HepG2 (cell line): ENCODE measurements around the gene CPEB4. TPM values are rescaled to one million over a fixed set of nuclear protein-coding genes. Genes with fewer than 3 reads are reported as not detected.
A peak's percentile ranks its signal among the peaks of the same experiment; 100 is the strongest.

Source experiments
- AKAP8 ChIP-seq: sonication (generic); formaldehyde crosslinking; IDR thresholded peaks from 2 replicates; pipeline ENCODE4 v1.5.1; 2020; ENCODE audit warnings: mild to moderate bottlenecking, missing genetic modification reagents
- LBX2 ChIP-seq: sonication (generic); formaldehyde crosslinking; IDR thresholded peaks from 2 replicates; pipeline ENCODE4 v1.5.0; 2020; ENCODE audit warnings: missing genetic modification reagents, mild to moderate bottlenecking, borderline replicate concordance
- NFIB ChIP-seq: sonication (generic); formaldehyde crosslinking; IDR thresholded peaks from 2 replicates; pipeline ENCODE4 v1.9.0; 2021; ENCODE audit warnings: missing genetic modification reagents, mild to moderate bottlenecking, borderline replicate concordance
- ZNF251 ChIP-seq: sonication (generic); formaldehyde crosslinking; IDR thresholded peaks from 2 replicates; pipeline ENCODE4 v1.9.0; 2021; ENCODE audit warnings: mild to moderate bottlenecking, missing genetic modification reagents
- ZNF468 ChIP-seq: sonication (generic); formaldehyde crosslinking; IDR thresholded peaks from 2 replicates; pipeline ENCODE4 v1.8.0; 2022; ENCODE audit warnings: mild to moderate bottlenecking, moderate library complexity, missing genetic modification reagents
- ZNF629 ChIP-seq: sonication (generic); formaldehyde crosslinking; conservative IDR thresholded peaks from 2 replicates; pipeline ENCODE4 v1.5.0; 2020; ENCODE audit warnings: missing genetic modification reagents
- polyA plus RNA-seq, 8 experiments: library from polyadenylated mRNA; depleted of rRNA in 3 of 8; stranded (reverse) in 7 of 8; unstranded in 1 of 8; fragments of >200 nt; fragmentation: Illumina TruSeq in 4 of 8; extraction: Trizol in 4 of 8; gene quantifications; 2 replicates each; pipeline versions ENCODE4 v1.2.1 to v1.2.3, GENCODE V29; 2011 to 2016; ENCODE audit warnings: low read depth in 4 of 8, missing spikeins in 1 of 8, mixed read lengths in 1 of 8; ENCODE audit not compliant: insufficient read depth in 1 of 8
- total RNA-seq, 5 experiments: library from RNA; depleted of rRNA; stranded (reverse); fragments of >200 nt; fragmentation: Illumina TruSeq; extraction: Trizol; gene quantifications; 2 replicates each; pipeline ENCODE4 v1.2.3, GENCODE V29; 2016; ENCODE audit warnings: low read depth in 1 of 5
- TF ChIP-seq, protein P1 (sequence below): sonication (generic); formaldehyde crosslinking; IDR thresholded peaks from 2 replicates; pipeline ENCODE4 v1.5.0; 2020; ENCODE audit warnings: mild to moderate bottlenecking, missing genetic modification reagents
- TF ChIP-seq, protein P2 (sequence below): sonication (generic); formaldehyde crosslinking; IDR thresholded peaks from 2 replicates; pipeline ENCODE4 v1.4.0; 2020; ENCODE audit warnings: missing genetic modification reagents

Gene CPEB4
- total and polyA plus RNA-seq, 2 of the 13 experiments (the other 11 are each of a cell fraction or from before 2014, with no cell fraction given) = 7.7 to 26.7 TPM

DNA sequence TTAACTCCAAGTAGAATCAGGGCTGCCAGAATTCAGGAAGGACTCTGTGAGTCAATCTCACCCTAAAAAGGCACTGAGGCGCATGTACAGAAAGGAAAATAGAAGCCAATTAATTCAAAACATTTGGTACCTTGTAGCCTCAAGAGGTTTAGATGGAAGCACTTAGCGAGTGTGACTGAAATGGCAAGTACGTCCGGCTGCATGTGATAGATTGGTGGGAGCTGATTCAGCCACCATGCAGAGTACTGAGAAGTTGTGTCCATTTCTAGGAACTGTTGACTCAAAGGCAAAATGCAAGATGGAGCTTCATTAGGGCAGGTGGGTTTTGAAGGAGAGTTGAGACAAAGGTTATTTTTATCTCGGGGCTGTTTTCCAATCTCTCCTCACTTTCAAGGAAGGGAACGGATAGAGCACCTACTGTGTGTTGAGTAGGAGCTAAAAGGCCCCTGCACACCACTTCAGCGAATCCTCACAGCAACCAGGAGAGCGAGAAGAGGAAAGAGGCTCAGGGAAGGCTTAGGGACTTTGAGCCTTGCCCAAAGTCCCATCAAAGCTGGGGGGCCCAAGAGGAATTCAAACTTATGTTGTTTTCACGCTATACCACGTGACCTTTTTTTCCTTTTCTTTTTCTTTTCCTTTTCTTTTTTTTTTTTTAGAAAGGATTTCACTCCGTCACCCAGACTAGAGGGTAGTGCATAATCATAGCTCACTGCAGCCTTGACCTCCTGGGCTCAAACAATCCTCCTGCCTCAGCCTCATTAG is 34.6 kb upstream of the CPEB4 start (continued):
- TF ChIP-seq, protein P1, sequence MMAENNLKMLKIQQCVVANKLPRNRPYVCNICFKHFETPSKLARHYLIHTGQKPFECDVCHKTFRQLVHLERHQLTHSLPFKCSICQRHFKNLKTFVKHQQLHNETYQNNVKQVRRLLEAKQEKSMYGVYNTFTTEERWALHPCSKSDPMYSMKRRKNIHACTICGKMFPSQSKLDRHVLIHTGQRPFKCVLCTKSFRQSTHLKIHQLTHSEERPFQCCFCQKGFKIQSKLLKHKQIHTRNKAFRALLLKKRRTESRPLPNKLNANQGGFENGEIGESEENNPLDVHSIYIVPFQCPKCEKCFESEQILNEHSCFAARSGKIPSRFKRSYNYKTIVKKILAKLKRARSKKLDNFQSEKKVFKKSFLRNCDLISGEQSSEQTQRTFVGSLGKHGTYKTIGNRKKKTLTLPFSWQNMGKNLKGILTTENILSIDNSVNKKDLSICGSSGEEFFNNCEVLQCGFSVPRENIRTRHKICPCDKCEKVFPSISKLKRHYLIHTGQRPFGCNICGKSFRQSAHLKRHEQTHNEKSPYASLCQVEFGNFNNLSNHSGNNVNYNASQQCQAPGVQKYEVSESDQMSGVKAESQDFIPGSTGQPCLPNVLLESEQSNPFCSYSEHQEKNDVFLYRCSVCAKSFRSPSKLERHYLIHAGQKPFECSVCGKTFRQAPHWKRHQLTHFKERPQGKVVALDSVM (CRISPR knock-in tag) = peak; percentile 87
- TF ChIP-seq ZNF251 (CRISPR knock-in tag) = no peak
- no peak for TF ChIP-seq ZNF629 (CRISPR knock-in tag)
- no peak for TF ChIP-seq NFIB (CRISPR knock-in tag)
- TF ChIP-seq, protein P2, sequence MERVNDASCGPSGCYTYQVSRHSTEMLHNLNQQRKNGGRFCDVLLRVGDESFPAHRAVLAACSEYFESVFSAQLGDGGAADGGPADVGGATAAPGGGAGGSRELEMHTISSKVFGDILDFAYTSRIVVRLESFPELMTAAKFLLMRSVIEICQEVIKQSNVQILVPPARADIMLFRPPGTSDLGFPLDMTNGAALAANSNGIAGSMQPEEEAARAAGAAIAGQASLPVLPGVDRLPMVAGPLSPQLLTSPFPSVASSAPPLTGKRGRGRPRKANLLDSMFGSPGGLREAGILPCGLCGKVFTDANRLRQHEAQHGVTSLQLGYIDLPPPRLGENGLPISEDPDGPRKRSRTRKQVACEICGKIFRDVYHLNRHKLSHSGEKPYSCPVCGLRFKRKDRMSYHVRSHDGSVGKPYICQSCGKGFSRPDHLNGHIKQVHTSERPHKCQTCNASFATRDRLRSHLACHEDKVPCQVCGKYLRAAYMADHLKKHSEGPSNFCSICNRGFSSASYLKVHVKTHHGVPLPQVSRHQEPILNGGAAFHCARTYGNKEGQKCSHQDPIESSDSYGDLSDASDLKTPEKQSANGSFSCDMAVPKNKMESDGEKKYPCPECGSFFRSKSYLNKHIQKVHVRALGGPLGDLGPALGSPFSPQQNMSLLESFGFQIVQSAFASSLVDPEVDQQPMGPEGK (CRISPR knock-in tag) = peak; percentile 59
- no peak for TF ChIP-seq AKAP8 (CRISPR knock-in tag)
- no peak for TF ChIP-seq ZNF468 (CRISPR knock-in tag)
- no peak for TF ChIP-seq LBX2
